H1 (cell line): ENCODE results near the gene TRIM41. TPM values are rescaled to one million over a fixed set of nuclear protein-coding genes. Genes with fewer than 3 reads are reported as not detected.

ENCODE experiments used
- CTCF ChIA-PET: fragments of 300-600 bp; sonication (Branson Sonifier 250); formaldehyde crosslinking; loops from one replicate; lab custom pipeline; 2021; ENCODE audit not compliant: partially characterized antibody; lab: Charles Lee
- POLR2A ChIA-PET: fragments of 300-600 bp; sonication (Branson Sonifier 250); formaldehyde crosslinking; loops from one replicate; lab custom pipeline; 2021; ENCODE audit warnings: inconsistent platforms; ENCODE audit not compliant: partially characterized antibody; lab: Charles Lee
- DNase-seq, 2 experiments: peaks; one replicate each; pipeline versions ENCODE4 v3.0.0 to v3.0.0-alpha.2; 2010 to 2022; ENCODE audit warnings: low spot score in 2 of 2, low read depth in 1 of 2, mixed read lengths in 1 of 2
- FAIRE-seq: peaks from 2 replicates; lab custom pipeline; 2011; peaks lifted over from hg19 to GRCh38; lab: Jason Lieb, UNC
- H2AFZ ChIP-seq: 2 replicates; pipeline ENCODE4 v1.8.1; 2012; ENCODE audit warnings: low read length, inconsistent platforms
- H2AK5ac ChIP-seq: 2 replicates; pipeline ENCODE4 v1.6.1; 2013; ENCODE audit warnings: low read depth, low read length
- H2BK120ac ChIP-seq: replicated peaks from 2 replicates; pipeline ENCODE3; 2013; ENCODE audit warnings: low read depth, low read length, inconsistent platforms
- H2BK12ac ChIP-seq: 2 replicates; pipeline ENCODE4 v1.6.1; 2013; ENCODE audit warnings: low read depth, low read length
- H2BK15ac ChIP-seq: 2 replicates; pipeline ENCODE4 v1.6.1; 2013; ENCODE audit warnings: low read length
- H2BK20ac ChIP-seq: 2 replicates; pipeline ENCODE4 v1.6.1; 2013; ENCODE audit warnings: low read length
- H2BK5ac ChIP-seq: 2 replicates; pipeline ENCODE4 v1.6.1; 2013; ENCODE audit warnings: low read depth, low read length
- H3K14ac ChIP-seq: 2 replicates; pipeline ENCODE4 v1.6.1; 2013; ENCODE audit warnings: inconsistent platforms; ENCODE audit not compliant: insufficient read length
- H3K18ac ChIP-seq: 2 replicates; pipeline ENCODE4 v1.6.1; 2013; ENCODE audit warnings: low read length; ENCODE audit errors: extremely low read depth
- H3K23ac ChIP-seq: 2 replicates; pipeline ENCODE4 v1.6.1; 2013; ENCODE audit warnings: inconsistent platforms; ENCODE audit not compliant: insufficient read length
- H3K23me2 ChIP-seq: 2 replicates; pipeline ENCODE4 v1.6.1; 2013; ENCODE audit warnings: low read depth, low read length
- H3K27ac ChIP-seq: 2 replicates; pipeline ENCODE4 v1.6.1; 2011; ENCODE audit warnings: low read depth, low read length, inconsistent platforms
- H3K27me3 ChIP-seq, 4 experiments: replicated peaks in 1 of 4; 1 replicate in 1 of 4; 2 replicates in 3 of 4; pipeline versions ENCODE4 v1.6.1 to v1.8.1; 2011 to 2013; ENCODE audit warnings: low read length in 3 of 4, mild to moderate bottlenecking in 3 of 4, inconsistent platforms in 2 of 4, mixed read lengths in 2 of 4, moderate library complexity in 1 of 4; ENCODE audit not compliant: control insufficient read depth in 3 of 4, insufficient read depth in 3 of 4; ENCODE audit errors: extremely low read depth in 1 of 4
- H3K36me3 ChIP-seq, 4 experiments: 2 replicates each; pipeline versions ENCODE4 v1.6.1 to v1.8.1; 2011 to 2013; ENCODE audit warnings: mild to moderate bottlenecking in 4 of 4, low read length in 3 of 4, moderate library complexity in 2 of 4, control low read depth in 1 of 4, inconsistent platforms in 1 of 4; ENCODE audit not compliant: insufficient read depth in 4 of 4, control insufficient read depth in 2 of 4
- H3K4ac ChIP-seq: replicated peaks from 2 replicates; pipeline ENCODE3; 2013; ENCODE audit warnings: low read length, low read depth, mixed read lengths, inconsistent platforms; ENCODE audit not compliant: insufficient read length
- H3K4me1 ChIP-seq, 4 experiments: replicated peaks in 1 of 4; 1 replicate in 1 of 4; 2 replicates in 3 of 4; pipeline versions ENCODE4 v1.6.1 to v1.8.1; 2011 to 2013; ENCODE audit warnings: low read length in 3 of 4, inconsistent platforms in 2 of 4, mixed read lengths in 1 of 4; ENCODE audit not compliant: insufficient read depth in 4 of 4, control insufficient read depth in 3 of 4
- H3K4me2 ChIP-seq, 2 experiments: 2 replicates each; pipeline versions ENCODE4 v1.6.1 to v1.8.1; 2011 to 2013; ENCODE audit warnings: low read depth in 2 of 2, low read length in 2 of 2, control low read depth in 1 of 2, inconsistent platforms in 1 of 2, mild to moderate bottlenecking in 1 of 2; ENCODE audit not compliant: insufficient read depth in 1 of 2
- H3K4me3 ChIP-seq, 4 experiments: fragments of 200-600, 300-600 bp in 1 of 4; sonication (generic), shearing (Covaris generic), sonication (Bioruptor Twin) in 1 of 4; 2 replicates each; pipeline versions ENCODE4 v1.5.1 to v1.8.1; 2011 to 2016; ENCODE audit warnings: low read length in 4 of 4, low read depth in 3 of 4, control low read depth in 2 of 4, inconsistent platforms in 2 of 4, mild to moderate bottlenecking in 2 of 4, mixed read lengths in 1 of 4, moderate library complexity in 1 of 4; ENCODE audit not compliant: insufficient read depth in 2 of 4; ENCODE audit errors: extremely low read depth in 1 of 4
- H3K56ac ChIP-seq: replicated peaks from 2 replicates; pipeline ENCODE3; 2013; ENCODE audit warnings: low read depth, mild to moderate bottlenecking, mixed read lengths, low read length, inconsistent platforms; ENCODE audit not compliant: insufficient read length
- H3K79me1 ChIP-seq: 2 replicates; pipeline ENCODE4 v1.6.1; 2013; ENCODE audit warnings: low read depth, low read length, control low read depth
- H3K79me2 ChIP-seq, 2 experiments: 2 replicates each; pipeline versions ENCODE4 v1.6.1 to v1.8.1; 2012 to 2013; ENCODE audit warnings: low read length in 2 of 2, mild to moderate bottlenecking in 2 of 2, inconsistent platforms in 1 of 2; ENCODE audit not compliant: insufficient read depth in 2 of 2, control insufficient read depth in 1 of 2
- H3K9ac ChIP-seq, 4 experiments: replicated peaks in 1 of 4; 1 replicate in 1 of 4; 2 replicates in 3 of 4; pipeline versions ENCODE4 v1.6.1 to v1.8.1; 2011 to 2013; ENCODE audit warnings: low read depth in 3 of 4, low read length in 3 of 4, control low read depth in 2 of 4, mild to moderate bottlenecking in 2 of 4, moderate library complexity in 2 of 4, inconsistent platforms in 1 of 4; ENCODE audit errors: extremely low read depth in 1 of 4
- H3K9me3 ChIP-seq, 2 experiments: 2 replicates each; pipeline versions ENCODE4 v1.6.1 to v1.8.1; 2012 to 2013; ENCODE audit warnings: mild to moderate bottlenecking in 2 of 2, moderate library complexity in 2 of 2, control low read depth in 1 of 2, inconsistent platforms in 1 of 2, low read depth in 1 of 2, low read length in 1 of 2, mixed read lengths in 1 of 2; ENCODE audit not compliant: insufficient read depth in 2 of 2
- H4K20me1 ChIP-seq, 2 experiments: replicated peaks in 1 of 2; 2 replicates each; pipeline versions ENCODE3 to v1.8.1; 2011 to 2013; ENCODE audit warnings: inconsistent platforms in 2 of 2, low read length in 2 of 2, mild to moderate bottlenecking in 1 of 2; ENCODE audit not compliant: insufficient read depth in 2 of 2, control insufficient read depth in 1 of 2
- H4K5ac ChIP-seq: 2 replicates; pipeline ENCODE4 v1.6.1; 2013; ENCODE audit warnings: low read length, low read depth, mixed read lengths, inconsistent platforms; ENCODE audit not compliant: insufficient read length
- H4K8ac ChIP-seq: 2 replicates; pipeline ENCODE4 v1.8.0; 2013; ENCODE audit warnings: mild to moderate bottlenecking, moderate library complexity, low read length, inconsistent platforms; ENCODE audit not compliant: insufficient read depth; ENCODE audit errors: extremely low read depth
- H4K91ac ChIP-seq: replicated peaks from 2 replicates; pipeline ENCODE3; 2013; ENCODE audit warnings: low read length, mixed read lengths, inconsistent platforms; ENCODE audit not compliant: insufficient read length
- WGBS, 2 experiments: shearing (Covaris generic) in 1 of 2; methylation state at CpG; one replicate each; pipeline versions ENCODE4 v1.1.6 to v1.1.7; 2013 to 2015; ENCODE audit warnings: low lambda C conversion rate in 2 of 2, mixed read lengths in 2 of 2, inconsistent platforms in 1 of 2, low coverage in 1 of 2, missing lambda C conversion rate in 1 of 2; ENCODE audit not compliant: insufficient replicate concordance in 2 of 2, insufficient coverage in 1 of 2, insufficient read length in 1 of 2; ENCODE audit errors: extremely low coverage in 1 of 2, missing lambda C conversion rate in 1 of 2; 5-methylcytosine and 5-hydroxymethylcytosine counted together
- polyA plus RNA-seq, 7 experiments: library from polyadenylated mRNA; depleted of rRNA in 3 of 7; stranded (reverse) in 5 of 7; unstranded in 2 of 7; fragments of >200 nt in 5 of 7; fragments of 200-250 nt in 2 of 7; gene quantifications; 1 replicate in 5 of 7; 2 replicates in 1 of 7; 4 replicates in 1 of 7; pipeline versions ENCODE4 v1.2.1 to v1.2.3, GENCODE V29; 2011 to 2013; ENCODE audit warnings: missing spikeins in 2 of 7, mixed read lengths in 2 of 7
- total RNA-seq: library from RNA; stranded (reverse); fragmentation: NEBNext Ultra II Directional; extraction: Animal tissue kit (Norgen Biotek cat#: 25700); gene quantifications from 2 replicates; pipeline ENCODE4 v1.2.1, GENCODE V29; 2021

The TRIM41 gene
- total and polyA plus RNA-seq, 2 of the 8 experiments (the other 6 are each of a cell fraction or from before 2014, with no cell fraction given) = 12.9 to 21.6 TPM

DNA sequence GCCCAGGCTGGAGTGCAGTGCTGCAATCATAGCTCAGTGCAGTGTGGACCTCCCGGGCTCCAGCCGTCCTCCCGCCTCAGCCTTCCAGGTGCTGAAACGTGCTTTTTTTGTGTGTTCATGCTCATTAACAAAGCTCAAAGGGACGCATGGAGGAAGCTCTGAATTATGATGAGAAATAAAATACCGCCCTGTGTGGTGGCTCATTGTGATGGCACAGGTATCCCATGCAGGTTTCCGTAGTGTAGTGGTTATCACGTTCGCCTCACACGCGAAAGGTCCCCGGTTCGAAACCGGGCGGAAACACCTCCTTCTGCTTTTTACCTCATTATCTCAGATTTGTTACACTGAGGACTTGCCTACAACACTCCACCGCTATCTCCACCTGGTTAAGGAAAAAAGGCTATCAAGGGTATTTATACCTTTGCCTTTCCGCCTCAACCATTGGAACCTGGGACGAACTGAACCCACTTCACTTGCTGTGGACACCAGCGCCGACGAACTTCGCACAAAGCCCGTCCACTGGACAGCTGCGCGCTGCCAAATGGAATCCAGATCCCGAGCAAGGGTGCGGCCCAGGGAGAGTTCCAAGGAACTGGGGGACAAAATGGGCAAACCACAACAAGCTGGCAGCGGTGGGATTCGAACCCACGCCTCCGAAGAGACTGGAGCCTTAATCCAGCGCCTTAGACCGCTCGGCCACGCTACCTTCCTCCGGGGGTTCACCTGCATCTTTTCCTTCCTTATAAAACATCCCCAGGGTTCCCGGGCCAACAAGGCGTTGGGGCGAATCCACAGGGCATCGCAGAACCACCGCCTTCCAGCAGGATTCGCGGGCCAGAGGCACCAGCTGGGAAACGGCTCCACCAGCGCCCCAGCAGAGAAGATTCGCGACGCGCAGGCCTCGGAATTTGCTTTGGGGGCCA, 49.4 kb upstream of the TRIM41 start:
- H2BK5ac ChIP-seq = no peak overlapping the region
- H2BK20ac ChIP-seq = no peak overlapping the region
- H4K5ac ChIP-seq = no peak overlapping the region
- H3K23ac ChIP-seq = no peak overlapping the region
- ChIA-PET POLR2A (interaction anchor here (0.7 to 3.8 kb wide), 10 partner anchors 11 to 74 kb away, joined by 3 to 28 read pairs (median 4); no protein-coding TSS in a partner anchor), CTCF (interaction anchor here (0.9 to 3.4 kb wide), 9 partner anchors 9 to 86 kb away, joined by 3 to 17 read pairs (median 8); no protein-coding TSS in a partner anchor)
- H3K27ac ChIP-seq = no peak overlapping the region
- no peaks in the 10 kb centered on the region for H4K20me1 ChIP-seq
- H3K56ac ChIP-seq = no peak overlapping the region
- H3K18ac ChIP-seq = no peak overlapping the region
- no peak overlapping the region for H4K91ac ChIP-seq
- H3K79me1 ChIP-seq = no peaks in the 10 kb centered on the region
- peak overlapping the region in 2 of 4 experiments; percentile 34 to 62; a peak in 1 of 7 replicates for H3K9ac ChIP-seq
- no peak overlapping the region for H2BK120ac ChIP-seq
- WGBS, 2 experiments = 3% methylated on average over 49 of the region's 50 CpGs; no CpG with 5 or more reads in 1 of the 2 experiments
- H4K8ac ChIP-seq = no peak overlapping the region
- no peaks in the 10 kb centered on the region; a peak in 1 of 7 replicates for H3K4me1 ChIP-seq
- H2BK12ac ChIP-seq = no peak overlapping the region; the same call in 1 of the 2 replicates
- DNase-seq = peak; percentile 94 to 98
- no peaks in the 10 kb centered on the region for H3K9me3 ChIP-seq
- H2BK15ac ChIP-seq = no peak overlapping the region
- peaks cover 16% of the 10 kb centered on the region for H3K23me2 ChIP-seq
- H3K4me2 ChIP-seq = peak overlapping the region; percentile 72 to 81
- no peak overlapping the region for H3K14ac ChIP-seq
- H3K27me3 ChIP-seq = peaks cover 6 to 35% (median 25%) of the 10 kb centered on the region in 4 experiments; a peak in 6 of 7 replicates
- peak overlapping the region; percentile 96 for H2AFZ ChIP-seq
- FAIRE-seq = no peak
- no peak overlapping the region for H2AK5ac ChIP-seq
- H3K4ac ChIP-seq = no peak overlapping the region
- H3K79me2 ChIP-seq = no peaks in the 10 kb centered on the region
- H3K36me3 ChIP-seq = no peaks in the 10 kb centered on the region
- peak overlapping the region; percentile 62 to 72 (median 66) for H3K4me3 ChIP-seq
